Kidney (tissue), 14 donors: ENCODE measurements around the gene NENF. TPM values are rescaled to one million over a fixed set of nuclear protein-coding genes. Genes with fewer than 3 reads are reported as not detected.

Experiments used
- DNase-seq, 5 donors: peaks; one replicate each; pipeline ENCODE4 v3.0.0-alpha.2; 2013 to 2020
- FAIRE-seq: peaks from 2 replicates; lab custom pipeline; 2012; peaks lifted over from hg19 to GRCh38; lab: Jason Lieb, UNC
- H3K27ac ChIP-seq, 2 donors: one replicate each; pipeline ENCODE4 v1.7.0; 2013; ENCODE audit warnings: low read depth in 2 of 2, low read length in 2 of 2, inconsistent platforms in 1 of 2
- H3K27me3 ChIP-seq: one replicate; pipeline ENCODE4 v1.7.1; 2013; ENCODE audit warnings: low read length, inconsistent platforms; ENCODE audit not compliant: control insufficient read depth, insufficient read depth
- H3K36me3 ChIP-seq, 3 donors: one replicate each; pipeline versions ENCODE4 v1.7.0 to v1.7.1; 2013; ENCODE audit warnings: low read length in 3 of 3, control low read depth in 1 of 3, inconsistent platforms in 1 of 3; ENCODE audit not compliant: insufficient read depth in 3 of 3, control insufficient read depth in 2 of 3
- H3K4me1 ChIP-seq, 3 donors: one replicate each; pipeline versions ENCODE4 v1.7.0 to v1.7.1; 2013; ENCODE audit warnings: low read length in 3 of 3, inconsistent platforms in 1 of 3, low read depth in 1 of 3; ENCODE audit not compliant: control insufficient read depth in 2 of 3, insufficient read depth in 2 of 3
- H3K4me3 ChIP-seq, 3 donors: one replicate each; pipeline versions ENCODE4 v1.7.0 to v1.8.1; 2013; ENCODE audit warnings: low read length in 3 of 3, control low read depth in 1 of 3, inconsistent platforms in 1 of 3
- H3K9ac ChIP-seq, 3 donors: one replicate each; pipeline versions ENCODE4 v1.7.0 to v1.7.1; 2013; ENCODE audit warnings: low read length in 3 of 3, control low read depth in 1 of 3, inconsistent platforms in 1 of 3
- H3K9me3 ChIP-seq, 3 donors: one replicate each; pipeline versions ENCODE4 v1.7.0 to v1.7.1; 2013; ENCODE audit warnings: low read length in 3 of 3, control low read depth in 1 of 3, inconsistent platforms in 1 of 3; ENCODE audit not compliant: control insufficient read depth in 2 of 3, insufficient read depth in 1 of 3
- intact Hi-C: fragments of 100-400 bp; cut with DNase I; formaldehyde crosslinking; loops from one replicate; pipeline ENCODE4 v1.11.1; 2022
- polyA plus RNA-seq: library from polyadenylated mRNA; stranded (reverse); fragments of 350-450 nt; fragmentation: Illumina TruSeq; extraction: RNeasy Lipid Tissue Mini Kit (QIAGEN cat#74804); gene quantifications from one replicate; pipeline ENCODE4 v1.2.3, GENCODE V29; 2014; ENCODE audit warnings: low read depth, low replicate concordance; ENCODE audit not compliant: insufficient read depth
- total RNA-seq: library from RNA; stranded (reverse); fragmentation: NEBNext Ultra II Directional; extraction: Animal tissue kit (Norgen Biotek cat#: 25700); gene quantifications from one replicate; pipeline ENCODE4 v1.2.1, GENCODE V29; 2021
- TF ChIP-seq, protein P1 (sequence below): IDR thresholded peaks from 3 replicates; pipeline ENCODE4 v1.5.1; 2012; ENCODE audit warnings: mild to moderate bottlenecking, moderate library complexity, borderline replicate concordance; ENCODE audit not compliant: insufficient read depth; ENCODE audit errors: extremely low read depth
- donor health status: control.
- donor health status: control.
- donor health status: control.
- donor health status: control.
- donor health status: control.
- donor health status: DM: yes; HTN: yes; CAD: no.
- donor health status: Normal renal cell carcinoma (clear cell type).

Gene NENF
- total and polyA plus RNA-seq, 2 donors from 2014 or later: 63.0 to 210 TPM

DNA sequence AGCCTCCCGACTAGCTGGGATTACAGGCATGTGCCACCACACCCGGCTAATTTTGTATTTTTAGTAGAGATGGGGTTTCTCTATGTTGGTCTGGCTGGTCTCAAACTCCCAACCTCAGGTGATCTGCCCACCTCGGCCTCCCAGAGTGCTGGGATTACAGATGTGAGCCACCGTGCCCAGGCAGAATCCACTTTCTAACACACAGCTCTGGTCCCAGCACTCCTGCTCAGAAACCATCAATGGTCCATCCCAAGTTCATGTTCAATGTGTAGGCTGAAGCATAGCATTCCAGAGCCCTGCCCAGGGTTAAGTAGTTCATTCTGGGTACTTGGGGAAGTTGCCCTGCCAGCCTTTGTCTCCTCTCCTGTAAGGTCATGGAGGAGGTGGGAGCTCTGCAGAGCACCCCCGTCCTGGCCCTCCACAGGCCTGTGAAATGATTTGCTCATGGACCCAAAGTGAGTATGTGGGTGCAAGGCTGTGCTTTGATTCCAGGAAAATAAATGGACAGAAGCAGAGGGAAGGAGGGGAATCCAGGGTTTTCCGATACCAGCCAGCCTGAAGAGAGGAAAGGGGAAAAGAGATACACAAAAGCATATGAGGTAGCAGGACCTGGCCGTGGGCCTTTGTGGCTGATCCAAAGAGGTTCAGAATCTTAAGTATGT is 55.2 kb downstream of the NENF start:
- FAIRE-seq (no peak), DNase-seq (no peak)
- Histone ChIP-seq H3K4me1 (peaks cover 0 to 3% (median 2%) of the 10 kb centered on the region in 3 donors), H3K27me3 (no peaks in the 10 kb centered on the region), H3K4me3 (no peak overlapping the region), H3K9ac (no peak overlapping the region), H3K36me3 (no peaks in the 10 kb centered on the region), H3K27ac (no peak overlapping the region), H3K9me3 (no peaks in the 10 kb centered on the region)
- intact Hi-C loops: no loop called here
- TF ChIP-seq, protein P1, sequence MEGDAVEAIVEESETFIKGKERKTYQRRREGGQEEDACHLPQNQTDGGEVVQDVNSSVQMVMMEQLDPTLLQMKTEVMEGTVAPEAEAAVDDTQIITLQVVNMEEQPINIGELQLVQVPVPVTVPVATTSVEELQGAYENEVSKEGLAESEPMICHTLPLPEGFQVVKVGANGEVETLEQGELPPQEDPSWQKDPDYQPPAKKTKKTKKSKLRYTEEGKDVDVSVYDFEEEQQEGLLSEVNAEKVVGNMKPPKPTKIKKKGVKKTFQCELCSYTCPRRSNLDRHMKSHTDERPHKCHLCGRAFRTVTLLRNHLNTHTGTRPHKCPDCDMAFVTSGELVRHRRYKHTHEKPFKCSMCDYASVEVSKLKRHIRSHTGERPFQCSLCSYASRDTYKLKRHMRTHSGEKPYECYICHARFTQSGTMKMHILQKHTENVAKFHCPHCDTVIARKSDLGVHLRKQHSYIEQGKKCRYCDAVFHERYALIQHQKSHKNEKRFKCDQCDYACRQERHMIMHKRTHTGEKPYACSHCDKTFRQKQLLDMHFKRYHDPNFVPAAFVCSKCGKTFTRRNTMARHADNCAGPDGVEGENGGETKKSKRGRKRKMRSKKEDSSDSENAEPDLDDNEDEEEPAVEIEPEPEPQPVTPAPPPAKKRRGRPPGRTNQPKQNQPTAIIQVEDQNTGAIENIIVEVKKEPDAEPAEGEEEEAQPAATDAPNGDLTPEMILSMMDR: no peak

DNA sequence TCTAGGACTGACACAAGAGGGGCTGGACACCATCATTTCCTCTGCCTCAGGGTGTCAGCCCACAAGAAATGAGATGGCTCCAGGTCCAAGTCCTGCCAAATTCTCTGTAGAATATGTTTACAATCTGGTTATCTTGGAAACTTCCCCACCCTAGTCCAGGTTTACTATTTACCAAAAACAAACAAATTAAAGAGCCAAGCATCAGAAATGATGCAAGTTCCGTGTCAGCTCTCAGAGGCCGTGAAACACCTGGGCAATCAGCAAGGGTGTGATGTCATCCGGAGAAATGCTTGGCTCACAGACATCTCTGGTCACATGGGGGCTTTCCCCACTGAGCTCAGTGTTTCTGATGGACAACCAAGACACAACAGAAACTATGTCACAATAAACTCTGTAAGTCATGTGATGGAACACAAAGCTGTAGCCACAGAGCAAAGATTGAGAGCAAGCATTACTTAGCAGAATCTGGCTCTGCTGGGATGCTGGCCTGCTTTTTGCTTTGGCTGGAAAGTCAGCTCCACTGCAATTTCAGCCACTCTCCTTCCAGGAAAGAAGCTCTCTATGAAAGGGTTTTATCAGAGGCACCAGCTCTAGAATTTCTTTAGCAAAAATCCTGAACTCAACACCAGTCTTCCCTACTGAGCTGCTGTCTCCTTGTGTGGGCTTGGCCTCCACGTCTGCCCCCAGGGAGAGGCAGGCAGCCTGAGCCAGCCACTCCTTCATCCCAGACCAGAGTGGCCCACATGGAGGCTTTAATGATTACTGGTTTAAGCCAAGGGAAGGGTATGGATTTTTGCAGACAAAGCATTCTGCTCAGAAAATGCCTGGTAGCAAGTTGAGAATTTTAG is 55.9 kb downstream of the NENF start:
- Histone ChIP-seq H3K27me3 (no peaks in the 10 kb centered on the region), H3K36me3 (no peaks in the 10 kb centered on the region), H3K9ac (no peak overlapping the region), H3K27ac (no peak overlapping the region), H3K9me3 (no peaks in the 10 kb centered on the region), H3K4me1 (peaks cover 0 to 2% (median 0%) of the 10 kb centered on the region in 3 donors), H3K4me3 (no peak overlapping the region)
- FAIRE-seq (no peak), DNase-seq (no peak)
- TF ChIP-seq, protein P1: no peak
- intact Hi-C loops: no loop called here

DNA sequence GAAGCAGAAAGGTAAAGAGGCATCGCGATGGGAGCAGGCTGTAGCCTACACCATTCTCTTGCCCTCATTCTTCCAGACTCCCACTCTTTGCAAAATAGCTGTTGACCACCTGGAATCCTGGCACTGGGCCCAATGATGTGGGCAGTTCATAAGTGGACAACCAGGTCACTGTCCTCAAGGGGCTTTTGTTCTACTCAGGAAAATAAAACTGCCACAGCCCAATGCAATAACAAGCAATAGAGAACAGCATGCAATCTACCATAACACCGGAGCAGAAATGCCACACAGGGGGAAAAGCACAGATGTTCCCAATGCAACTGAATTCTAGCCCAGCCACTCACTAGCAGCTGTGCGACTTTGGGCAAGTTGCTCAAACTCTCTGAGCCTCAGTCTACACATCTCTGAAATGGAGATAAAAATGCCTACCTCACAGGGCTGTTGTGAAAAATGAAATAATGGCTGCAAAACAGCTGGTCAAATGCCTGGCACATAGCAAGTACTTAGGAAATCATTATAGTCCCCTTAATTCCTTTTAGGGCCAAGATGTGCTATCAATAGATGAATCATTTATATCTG is 56.7 kb downstream of the NENF start:
- intact Hi-C loops: no loop called here
- Histone ChIP-seq H3K27me3 (no peaks in the 10 kb centered on the region), H3K27ac (no peak overlapping the region), H3K9ac (no peak overlapping the region), H3K4me1 (peaks cover 0 to 2% (median 0%) of the 10 kb centered on the region in 3 donors), H3K9me3 (no peaks in the 10 kb centered on the region), H3K4me3 (no peak overlapping the region), H3K36me3 (no peaks in the 10 kb centered on the region)
- TF ChIP-seq, protein P1: no peak
- FAIRE-seq (no peak), DNase-seq (no peak)
